ENCODE results near the gene THTPA. TPM values are rescaled to one million over a fixed set of nuclear protein-coding genes. Genes with fewer than 3 reads are reported as not detected.

The THTPA gene
- total and polyA plus RNA-seq, 9 of the 15 experiments (the other 6 are each of a cell fraction or from before 2014, with no cell fraction given) = 2.4 to 8.7 (median 5.2) TPM

DNA sequence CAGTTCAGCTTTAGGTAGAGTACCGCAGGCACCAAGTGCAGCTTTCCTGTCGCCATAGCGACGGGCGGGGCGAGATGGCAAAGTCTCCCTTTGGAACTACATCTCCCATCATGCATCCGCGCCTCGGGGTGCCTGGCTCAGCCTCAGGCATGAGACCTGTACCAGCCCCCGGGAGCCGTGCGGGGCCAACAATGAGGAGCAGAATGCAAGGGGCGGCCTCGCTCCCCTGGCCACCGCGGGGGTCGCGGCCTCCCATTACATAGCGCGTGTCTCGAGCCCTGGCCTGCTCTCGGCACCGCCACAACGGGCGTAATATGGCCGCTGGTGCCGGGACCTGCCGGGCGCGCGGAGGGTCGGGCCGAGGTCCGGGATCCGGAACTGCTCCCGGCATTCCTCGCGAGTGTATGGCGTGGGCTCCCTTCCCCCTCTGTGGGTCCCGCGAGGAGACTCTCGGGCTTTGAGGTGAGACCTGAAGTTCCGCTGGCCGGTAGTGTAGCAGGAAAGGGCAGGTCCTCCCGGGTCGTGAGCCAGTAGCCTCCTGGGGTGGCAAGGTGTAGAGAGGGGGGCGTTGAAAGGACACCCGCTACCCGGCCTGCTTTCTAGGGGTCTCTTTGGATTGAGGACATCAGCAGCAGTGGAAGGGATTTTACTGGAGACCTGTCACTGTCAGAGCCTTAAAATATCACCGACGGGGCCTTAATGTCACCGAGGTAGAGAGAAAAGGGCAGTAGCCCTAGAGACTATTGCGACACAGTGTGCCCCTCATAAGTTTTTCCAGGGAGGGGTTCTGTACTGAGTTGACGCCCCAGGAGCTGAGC is at the start of gene THTPA (continued):
- TF ChIP-seq RNF219 (CRISPR knock-in tag; IDR thresholded peaks at IDR 0.05) (no peak), RBFOX2 (IDR thresholded peaks at IDR 0.05; ENCODE audit: low read depth, low read length) (peak; percentile 88), AFF1 (IDR thresholded peaks at IDR 0.05; ENCODE audit: low read depth in 1 of 2, partially characterized antibody in 2 of 2) (peak in 1 of 2 experiments; percentile 92), ERF (CRISPR knock-in tag; IDR thresholded peaks at IDR 0.05) (no peak), MXI1 (IDR thresholded peaks at IDR 0.05; ENCODE audit: low read depth, low read length) (peak; percentile 91), SMAD1 (IDR thresholded peaks at IDR 0.05; ENCODE audit: low read depth, low read length, partially characterized antibody) (no peak), RAD51 (IDR thresholded peaks at IDR 0.05; ENCODE audit: borderline replicate concordance, low read depth) (0 out of 2 replicates have a peak, but pooled peaks have one; percentile 8), SNAPC5 (CRISPR knock-in tag; IDR thresholded peaks at IDR 0.05) (no peak), SIX5 (IDR thresholded peaks at IDR 0.05; ENCODE audit: borderline replicate concordance in 1 of 2, insufficient read depth in 1 of 2, low read depth in 1 of 2, low read length in 2 of 2) (peak; percentile 35 to 55; a peak in 2 of 4 replicates), SMARCB1 (IDR thresholded peaks at IDR 0.05; ENCODE audit: insufficient read length, low read depth) (no peak)
- TF ChIP-seq, protein P1, sequence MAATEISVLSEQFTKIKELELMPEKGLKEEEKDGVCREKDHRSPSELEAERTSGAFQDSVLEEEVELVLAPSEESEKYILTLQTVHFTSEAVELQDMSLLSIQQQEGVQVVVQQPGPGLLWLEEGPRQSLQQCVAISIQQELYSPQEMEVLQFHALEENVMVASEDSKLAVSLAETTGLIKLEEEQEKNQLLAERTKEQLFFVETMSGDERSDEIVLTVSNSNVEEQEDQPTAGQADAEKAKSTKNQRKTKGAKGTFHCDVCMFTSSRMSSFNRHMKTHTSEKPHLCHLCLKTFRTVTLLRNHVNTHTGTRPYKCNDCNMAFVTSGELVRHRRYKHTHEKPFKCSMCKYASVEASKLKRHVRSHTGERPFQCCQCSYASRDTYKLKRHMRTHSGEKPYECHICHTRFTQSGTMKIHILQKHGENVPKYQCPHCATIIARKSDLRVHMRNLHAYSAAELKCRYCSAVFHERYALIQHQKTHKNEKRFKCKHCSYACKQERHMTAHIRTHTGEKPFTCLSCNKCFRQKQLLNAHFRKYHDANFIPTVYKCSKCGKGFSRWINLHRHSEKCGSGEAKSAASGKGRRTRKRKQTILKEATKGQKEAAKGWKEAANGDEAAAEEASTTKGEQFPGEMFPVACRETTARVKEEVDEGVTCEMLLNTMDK (IDR thresholded peaks at IDR 0.05; ENCODE audit: borderline replicate concordance, insufficient read depth, low read depth, low read length, poor library complexity, severe bottlenecking) = no peak
- TF ChIP-seq, protein P2, sequence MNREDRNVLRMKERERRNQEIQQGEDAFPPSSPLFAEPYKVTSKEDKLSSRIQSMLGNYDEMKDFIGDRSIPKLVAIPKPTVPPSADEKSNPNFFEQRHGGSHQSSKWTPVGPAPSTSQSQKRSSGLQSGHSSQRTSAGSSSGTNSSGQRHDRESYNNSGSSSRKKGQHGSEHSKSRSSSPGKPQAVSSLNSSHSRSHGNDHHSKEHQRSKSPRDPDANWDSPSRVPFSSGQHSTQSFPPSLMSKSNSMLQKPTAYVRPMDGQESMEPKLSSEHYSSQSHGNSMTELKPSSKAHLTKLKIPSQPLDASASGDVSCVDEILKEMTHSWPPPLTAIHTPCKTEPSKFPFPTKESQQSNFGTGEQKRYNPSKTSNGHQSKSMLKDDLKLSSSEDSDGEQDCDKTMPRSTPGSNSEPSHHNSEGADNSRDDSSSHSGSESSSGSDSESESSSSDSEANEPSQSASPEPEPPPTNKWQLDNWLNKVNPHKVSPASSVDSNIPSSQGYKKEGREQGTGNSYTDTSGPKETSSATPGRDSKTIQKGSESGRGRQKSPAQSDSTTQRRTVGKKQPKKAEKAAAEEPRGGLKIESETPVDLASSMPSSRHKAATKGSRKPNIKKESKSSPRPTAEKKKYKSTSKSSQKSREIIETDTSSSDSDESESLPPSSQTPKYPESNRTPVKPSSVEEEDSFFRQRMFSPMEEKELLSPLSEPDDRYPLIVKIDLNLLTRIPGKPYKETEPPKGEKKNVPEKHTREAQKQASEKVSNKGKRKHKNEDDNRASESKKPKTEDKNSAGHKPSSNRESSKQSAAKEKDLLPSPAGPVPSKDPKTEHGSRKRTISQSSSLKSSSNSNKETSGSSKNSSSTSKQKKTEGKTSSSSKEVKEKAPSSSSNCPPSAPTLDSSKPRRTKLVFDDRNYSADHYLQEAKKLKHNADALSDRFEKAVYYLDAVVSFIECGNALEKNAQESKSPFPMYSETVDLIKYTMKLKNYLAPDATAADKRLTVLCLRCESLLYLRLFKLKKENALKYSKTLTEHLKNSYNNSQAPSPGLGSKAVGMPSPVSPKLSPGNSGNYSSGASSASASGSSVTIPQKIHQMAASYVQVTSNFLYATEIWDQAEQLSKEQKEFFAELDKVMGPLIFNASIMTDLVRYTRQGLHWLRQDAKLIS (CRISPR knock-in tag; IDR thresholded peaks at IDR 0.05) = no peak
